Brain microvascular endothelial cell (primary cell): ENCODE results near the gene TAS2R40.

Source experiments
- DNase-seq: peaks from one replicate; pipeline ENCODE4 v3.0.0-alpha.2; 2020
- H3K27ac ChIP-seq: fragments of 250-450 bp; sonication (Bioruptor Pico); 2 replicates; pipeline ENCODE4 v1.5.1; 2020; ENCODE audit warnings: mild to moderate bottlenecking, moderate library complexity
- H3K27me3 ChIP-seq: fragments of 250-450 bp; sonication (Bioruptor Pico); replicated peaks from 2 replicates; pipeline ENCODE4 v1.5.1; 2020; ENCODE audit warnings: mild to moderate bottlenecking
- H3K36me3 ChIP-seq: fragments of 250-450 bp; sonication (Bioruptor Pico); replicated peaks from 2 replicates; pipeline ENCODE4 v1.5.1; 2020; ENCODE audit warnings: mild to moderate bottlenecking
- H3K4me3 ChIP-seq: 2 replicates; pipeline ENCODE4 v1.5.1; 2011; ENCODE audit warnings: low read depth, mild to moderate bottlenecking, control low read depth, low read length, moderate library complexity
- in situ Hi-C: cut with HindIII; loops from 2 replicates; pipeline ENCODE4 v1.10.0; 2017; ENCODE audit warnings: low sequenced_read_pairs, low pct_ligation_motif_present
- TF ChIP-seq, protein P1 (sequence below): IDR thresholded peaks from 2 replicates; pipeline ENCODE4 v1.5.1; 2011; ENCODE audit warnings: low read depth, mild to moderate bottlenecking, moderate library complexity, low read length, control low read depth, inconsistent platforms; ENCODE audit errors: missing control alignments

Gene TAS2R40

DNA sequence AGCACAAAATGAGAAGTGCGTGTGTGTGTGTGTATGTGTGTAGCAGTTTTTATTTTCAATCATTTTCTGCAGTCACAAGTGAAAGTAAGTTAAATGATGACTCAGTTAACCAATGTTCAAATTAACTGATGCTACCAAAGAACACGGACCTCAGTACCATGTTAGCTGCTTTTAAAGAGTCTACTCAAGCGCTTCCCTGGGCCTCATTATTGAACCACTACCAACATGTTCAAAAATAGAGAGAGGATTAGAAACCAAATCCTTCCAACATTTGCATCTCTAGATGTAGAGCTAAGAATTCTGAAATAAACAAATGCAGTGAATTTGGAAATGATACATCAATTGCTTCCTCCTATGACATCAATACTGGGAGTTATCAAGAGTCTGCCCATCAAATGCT lies 38.8 kb upstream of the TAS2R40 start, which contains the start of gene TAS2R39:
TSS of gene TAS2R39 (plus strand) at position 396 of the 400 bp plus-strand sequence. CDS start at position 396, 0 bp downstream.
- no peaks in the 10 kb centered on the region for H3K36me3 ChIP-seq
- in situ Hi-C loops: no loop called here
- TF ChIP-seq, protein P1, sequence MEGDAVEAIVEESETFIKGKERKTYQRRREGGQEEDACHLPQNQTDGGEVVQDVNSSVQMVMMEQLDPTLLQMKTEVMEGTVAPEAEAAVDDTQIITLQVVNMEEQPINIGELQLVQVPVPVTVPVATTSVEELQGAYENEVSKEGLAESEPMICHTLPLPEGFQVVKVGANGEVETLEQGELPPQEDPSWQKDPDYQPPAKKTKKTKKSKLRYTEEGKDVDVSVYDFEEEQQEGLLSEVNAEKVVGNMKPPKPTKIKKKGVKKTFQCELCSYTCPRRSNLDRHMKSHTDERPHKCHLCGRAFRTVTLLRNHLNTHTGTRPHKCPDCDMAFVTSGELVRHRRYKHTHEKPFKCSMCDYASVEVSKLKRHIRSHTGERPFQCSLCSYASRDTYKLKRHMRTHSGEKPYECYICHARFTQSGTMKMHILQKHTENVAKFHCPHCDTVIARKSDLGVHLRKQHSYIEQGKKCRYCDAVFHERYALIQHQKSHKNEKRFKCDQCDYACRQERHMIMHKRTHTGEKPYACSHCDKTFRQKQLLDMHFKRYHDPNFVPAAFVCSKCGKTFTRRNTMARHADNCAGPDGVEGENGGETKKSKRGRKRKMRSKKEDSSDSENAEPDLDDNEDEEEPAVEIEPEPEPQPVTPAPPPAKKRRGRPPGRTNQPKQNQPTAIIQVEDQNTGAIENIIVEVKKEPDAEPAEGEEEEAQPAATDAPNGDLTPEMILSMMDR: no peak

DNA sequence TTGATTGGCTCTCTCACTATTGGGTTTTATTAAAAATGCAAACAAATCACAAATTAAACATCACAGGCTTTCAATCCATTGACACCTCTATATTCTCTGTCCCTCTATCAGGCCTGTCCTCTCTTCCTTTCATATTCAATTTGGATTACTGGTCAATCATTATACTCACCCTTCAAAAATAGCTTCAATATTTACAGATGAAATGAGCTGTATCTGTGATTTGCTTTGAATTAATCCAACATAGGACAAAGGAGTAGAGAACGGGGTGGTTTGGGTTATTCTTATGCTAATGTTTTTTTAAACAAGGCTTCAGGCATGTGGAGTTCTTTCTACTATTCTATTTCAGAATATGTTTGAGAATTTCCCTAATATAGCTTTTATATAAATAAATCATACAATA lies 36.3 kb upstream of the TAS2R40 start:
- H3K4me3 ChIP-seq: no peak overlapping the region
- no peak for DNase-seq
- TF ChIP-seq, protein P1: no peak
- H3K36me3 ChIP-seq: no peaks in the 10 kb centered on the region
- H3K27me3 ChIP-seq: no peaks in the 10 kb centered on the region
- in situ Hi-C loops: no loop called here
- H3K27ac ChIP-seq: no peak overlapping the region

More for the DNA sequence above, 38.8 kb upstream of the TAS2R40 start, which contains the start of gene TAS2R39:
- Histone ChIP-seq H3K27ac (no peak within 1 kb of the TSS), H3K27me3 (no peaks in the 10 kb centered on the region), H3K4me3 (no peak within 1 kb of the TSS)
- no peak for DNase-seq

DNA sequence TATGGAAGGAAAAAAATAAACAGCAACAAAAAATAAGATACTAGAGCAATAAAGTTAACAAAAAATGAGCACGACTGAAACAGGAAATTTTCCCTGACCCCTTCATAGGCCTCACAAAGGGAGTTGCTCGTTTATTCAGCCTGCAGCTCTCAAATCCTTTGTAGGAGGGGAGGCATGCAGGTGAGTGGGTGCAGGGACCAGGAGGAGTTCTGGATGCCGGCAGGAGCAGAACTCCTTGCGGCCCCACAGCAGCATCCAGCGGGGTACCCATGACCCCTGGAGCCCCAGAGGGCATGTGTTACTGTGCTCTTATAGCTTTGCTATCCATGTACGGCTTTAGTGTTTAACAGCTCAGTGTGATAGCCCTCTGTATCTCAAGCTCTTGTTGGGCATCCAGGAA lies 32.8 kb upstream of the TAS2R40 start:
- Histone ChIP-seq H3K36me3 (no peaks in the 10 kb centered on the region), H3K4me3 (no peak overlapping the region), H3K27me3 (no peaks in the 10 kb centered on the region), H3K27ac (no peak overlapping the region)
- TF ChIP-seq, protein P1: no peak
- in situ Hi-C loops: no loop called here
- DNase-seq: no peak

DNA sequence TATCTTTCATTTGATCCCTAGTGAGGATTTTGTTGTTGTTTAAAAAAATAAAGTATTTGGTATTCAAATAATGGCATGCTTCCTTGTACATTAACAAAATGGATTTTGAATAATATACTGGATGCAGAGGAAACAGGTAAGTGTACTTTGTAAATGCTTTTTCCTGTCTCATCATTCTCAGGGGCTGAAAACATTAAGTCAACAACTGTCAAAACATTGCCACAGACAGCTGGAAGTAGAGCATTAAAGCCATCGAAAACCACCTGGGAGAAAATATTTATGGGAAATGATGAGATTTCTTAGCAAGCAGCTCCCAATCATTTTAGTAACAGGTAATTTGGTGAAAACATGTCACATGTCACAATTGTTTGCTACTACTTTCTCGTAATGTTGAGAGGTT lies 28.0 kb upstream of the TAS2R40 start:
- no peaks in the 10 kb centered on the region for H3K36me3 ChIP-seq
- DNase-seq: no peak
- H3K27me3 ChIP-seq: no peaks in the 10 kb centered on the region
- in situ Hi-C loops: no loop called here
- H3K4me3 ChIP-seq: no peak overlapping the region
- H3K27ac ChIP-seq: no peak overlapping the region
- TF ChIP-seq, protein P1: no peak

DNA sequence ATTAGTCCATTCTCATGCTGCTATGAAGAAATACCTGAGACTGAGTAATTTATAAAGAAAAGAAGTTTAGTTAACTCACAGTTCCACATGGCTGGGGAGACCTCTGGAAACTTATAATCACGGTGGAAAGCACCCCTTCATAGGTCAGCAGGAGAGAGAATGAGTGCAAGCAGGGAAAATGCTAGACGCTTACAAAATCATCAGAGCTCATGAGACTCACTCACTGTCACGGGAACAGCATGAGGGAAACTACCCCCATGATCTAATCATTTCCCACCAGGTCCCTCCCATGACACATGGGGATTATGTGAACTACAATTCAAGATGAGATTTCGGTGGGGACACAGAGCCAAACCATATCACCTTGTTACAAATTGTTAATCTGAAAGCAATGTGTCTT lies 22.8 kb upstream of the TAS2R40 start:
- TF ChIP-seq, protein P1: no peak
- Histone ChIP-seq H3K4me3 (no peak overlapping the region), H3K36me3 (no peaks in the 10 kb centered on the region), H3K27me3 (no peaks in the 10 kb centered on the region), H3K27ac (no peak overlapping the region)
- in situ Hi-C loops: no loop called here
- no peak for DNase-seq

DNA sequence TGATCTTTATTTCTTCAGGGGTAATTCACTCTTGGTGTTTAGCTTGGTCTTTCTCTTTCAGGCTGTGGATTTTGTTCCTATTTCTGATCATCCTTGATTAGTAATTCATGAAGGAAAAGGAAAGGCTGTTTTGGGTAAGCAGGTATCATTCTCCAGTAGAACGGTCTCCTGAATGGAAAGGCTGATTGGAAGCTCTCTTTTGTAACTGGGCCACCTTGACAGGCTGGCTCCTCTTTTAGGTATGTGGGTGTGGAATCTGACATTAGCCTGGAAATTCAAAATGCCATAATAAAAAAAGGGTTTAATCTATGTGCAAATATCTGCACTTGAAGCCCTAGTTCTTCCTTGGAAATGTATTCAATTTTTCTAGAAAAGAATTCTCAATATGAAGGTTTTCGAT lies 19.7 kb upstream of the TAS2R40 start:
- Histone ChIP-seq H3K27me3 (no peaks in the 10 kb centered on the region), H3K4me3 (no peak overlapping the region), H3K36me3 (no peaks in the 10 kb centered on the region), H3K27ac (no peak overlapping the region)
- TF ChIP-seq, protein P1: no peak
- in situ Hi-C loops: loop anchor here (25.0 kb wide), 1 partner anchor 190 kb away; no protein-coding TSS in a partner anchor
- no peak for DNase-seq
